Endothelial cell of umbilical vein (primary cell): Measurements from ENCODE around the gene CDK19. TPM values are rescaled to one million over a fixed set of nuclear protein-coding genes. Genes with fewer than 3 reads are reported as not detected.
A peak's percentile ranks its signal among the peaks of the same experiment; 100 is the strongest.

ENCODE experiments used
- BruUV-seq: library from RNA; stranded (reverse); fragments of 400-500 nt; replicated peaks from 2 replicates; lab custom pipeline; 2021; lab: Mats Ljungman, UMichigan
- CTCF ChIA-PET: fragments of 300-600, 350-600 bp; sonication (Branson Sonifier 250); formaldehyde crosslinking; loops from one replicate; lab custom pipeline; 2021; ENCODE audit warnings: antibody characterized with exemption, inconsistent platforms; lab: Charles Lee
- POLR2A ChIA-PET: fragments of 300-600, 350-600 bp; sonication (Branson Sonifier 250); formaldehyde crosslinking; loops from one replicate; lab custom pipeline; 2021; ENCODE audit warnings: antibody characterized with exemption, inconsistent platforms; lab: Charles Lee
- DNase-seq: peaks from one replicate; pipeline ENCODE4 v3.0.0-alpha.2; 2011; ENCODE audit warnings: low read depth, low spot score
- FAIRE-seq: peaks from 2 replicates; lab custom pipeline; 2011; peaks lifted over from hg19 to GRCh38; lab: Jason Lieb, UNC
- H2AFZ ChIP-seq: 2 replicates; pipeline ENCODE4 v1.6.0; 2012; ENCODE audit warnings: low read depth, low read length, control low read depth, inconsistent platforms
- H3K27ac ChIP-seq: 2 replicates; pipeline ENCODE4 v1.5.1; 2011; ENCODE audit warnings: low read depth, mild to moderate bottlenecking, control low read depth, low read length, moderate library complexity; ENCODE audit not compliant: insufficient read depth
- H3K27me3 ChIP-seq, 2 experiments: 2 replicates each; pipeline versions ENCODE4 v1.6.0 to v1.6.1; 2011; ENCODE audit warnings: low read length in 2 of 2, mixed read lengths in 1 of 2; ENCODE audit not compliant: control insufficient read depth in 2 of 2, insufficient read depth in 2 of 2
- H3K36me3 ChIP-seq, 2 experiments: 2 replicates in 1 of 2; 3 replicates in 1 of 2; pipeline ENCODE4 v1.5.1; 2011; ENCODE audit warnings: low read length in 2 of 2, mild to moderate bottlenecking in 1 of 2, moderate library complexity in 1 of 2; ENCODE audit not compliant: control insufficient read depth in 2 of 2, insufficient read depth in 2 of 2; ENCODE audit errors: extremely low read depth in 1 of 2
- H3K4me1 ChIP-seq: 3 replicates; pipeline ENCODE4 v1.5.1; 2011; ENCODE audit warnings: mild to moderate bottlenecking, low read length; ENCODE audit not compliant: control insufficient read depth, insufficient read depth; ENCODE audit errors: extremely low read depth
- H3K4me2 ChIP-seq: 2 replicates; pipeline ENCODE4 v1.6.1; 2011; ENCODE audit warnings: low read length, control low read depth, mixed read lengths; ENCODE audit not compliant: insufficient read depth
- H3K4me3 ChIP-seq, 3 experiments: fragments of 200-600 bp in 1 of 3; sonication (generic), shearing (Covaris generic) in 1 of 3; replicated peaks in 1 of 3; 2 replicates each; pipeline ENCODE4 v1.5.1; 2011 to 2016; ENCODE audit warnings: control low read depth in 3 of 3, low read length in 3 of 3, mild to moderate bottlenecking in 2 of 3, inconsistent platforms in 1 of 3, low read depth in 1 of 3, moderate library complexity in 1 of 3; ENCODE audit not compliant: insufficient read depth in 1 of 3
- H3K79me2 ChIP-seq: 2 replicates; pipeline ENCODE4 v1.6.0; 2012; ENCODE audit warnings: low read length, inconsistent platforms; ENCODE audit not compliant: control insufficient read depth, insufficient read depth
- H3K9ac ChIP-seq: replicated peaks from 2 replicates; pipeline ENCODE3; 2011; ENCODE audit warnings: low read length, control low read depth; ENCODE audit not compliant: insufficient read depth; ENCODE audit errors: extremely low read depth
- H3K9me1 ChIP-seq: replicated peaks from 3 replicates; pipeline ENCODE4 v1.6.0; 2011; ENCODE audit warnings: mild to moderate bottlenecking, low read length; ENCODE audit not compliant: control insufficient read depth, insufficient read depth; ENCODE audit errors: extremely low read depth
- H3K9me3 ChIP-seq: replicated peaks from 2 replicates; pipeline ENCODE4 v1.5.1; 2012; ENCODE audit warnings: low read length, inconsistent platforms; ENCODE audit not compliant: control insufficient read depth, insufficient read depth
- H4K20me1 ChIP-seq: replicated peaks from 2 replicates; pipeline ENCODE3; 2011; ENCODE audit warnings: mild to moderate bottlenecking, low read length; ENCODE audit not compliant: control insufficient read depth, insufficient read depth; ENCODE audit errors: extremely low read depth
- EZH2 ChIP-seq: IDR thresholded peaks from 2 replicates; pipeline ENCODE4 v1.6.1; 2012; ENCODE audit warnings: borderline replicate concordance, low read depth, mild to moderate bottlenecking, moderate library complexity, low read length, inconsistent platforms; ENCODE audit not compliant: severe bottlenecking
- FOS ChIP-seq: IDR thresholded peaks from 2 replicates; pipeline ENCODE4 v1.6.1; 2011; ENCODE audit warnings: mild to moderate bottlenecking, low read length, moderate library complexity, borderline replicate concordance; ENCODE audit not compliant: insufficient read depth
- JUN ChIP-seq: IDR thresholded peaks from 2 replicates; pipeline ENCODE4 v1.6.1; 2011; ENCODE audit warnings: borderline replicate concordance, low read depth; ENCODE audit not compliant: insufficient read length, insufficient read depth
- MYC ChIP-seq: IDR thresholded peaks from one replicate; pipeline ENCODE4 v1.6.1; 2011; ENCODE audit warnings: mild to moderate bottlenecking, low read depth, low read length
- POLR2AphosphoS5 ChIP-seq: IDR thresholded peaks from 2 replicates; pipeline ENCODE4 v1.6.1; 2012; ENCODE audit warnings: low read depth, mild to moderate bottlenecking, control low read depth, low read length, moderate library complexity; ENCODE audit not compliant: insufficient read depth
- dilution Hi-C: fragments of 300-500 bp; cut with MboI; formaldehyde crosslinking; loops from one replicate; pipeline ENCODE4 v1.15.0; 2019; ENCODE audit warnings: low sequenced_read_pairs; ENCODE audit not compliant: extremely low pct_ligation_motif_present
- intact Hi-C: fragments of 100-400 bp; cut with micrococcal nuclease; formaldehyde crosslinking; loops from one replicate; pipeline ENCODE4 v1.10.0; 2022
- polyA plus RNA-seq, 4 experiments: library from polyadenylated mRNA; depleted of rRNA in 3 of 4; stranded (reverse) in 3 of 4; unstranded in 1 of 4; fragments of >200 nt; gene quantifications; 2 replicates each; pipeline versions ENCODE4 v1.2.1 to v1.2.3, GENCODE V29; 2011 to 2012; ENCODE audit warnings: missing spikeins in 1 of 4
- total RNA-seq: library from RNA; stranded (reverse); gene quantifications from 2 replicates; pipeline ENCODE4 v1.2.3, GENCODE V29; 2021
- TF ChIP-seq, protein P1 (sequence below): IDR thresholded peaks from 2 replicates; pipeline ENCODE4 v1.6.1; 2011; ENCODE audit not compliant: insufficient read depth, insufficient read length
- TF ChIP-seq, protein P2 (sequence below), 2 donors: IDR thresholded peaks; 1 replicate in 1 of 2; 2 replicates in 1 of 2; pipeline ENCODE4 v1.5.1; 2011; ENCODE audit warnings: low read length in 2 of 2, mild to moderate bottlenecking in 2 of 2, moderate library complexity in 2 of 2, control low read depth in 1 of 2, inconsistent platforms in 1 of 2, low read depth in 1 of 2; ENCODE audit not compliant: insufficient read depth in 1 of 2; ENCODE audit errors: extremely low read depth in 1 of 2

Gene CDK19
- total and polyA plus RNA-seq, 2 donors (not counting 3 experiments of a cell fraction or from before 2014, with no cell fraction given): 4.6 to 12.1 TPM

DNA sequence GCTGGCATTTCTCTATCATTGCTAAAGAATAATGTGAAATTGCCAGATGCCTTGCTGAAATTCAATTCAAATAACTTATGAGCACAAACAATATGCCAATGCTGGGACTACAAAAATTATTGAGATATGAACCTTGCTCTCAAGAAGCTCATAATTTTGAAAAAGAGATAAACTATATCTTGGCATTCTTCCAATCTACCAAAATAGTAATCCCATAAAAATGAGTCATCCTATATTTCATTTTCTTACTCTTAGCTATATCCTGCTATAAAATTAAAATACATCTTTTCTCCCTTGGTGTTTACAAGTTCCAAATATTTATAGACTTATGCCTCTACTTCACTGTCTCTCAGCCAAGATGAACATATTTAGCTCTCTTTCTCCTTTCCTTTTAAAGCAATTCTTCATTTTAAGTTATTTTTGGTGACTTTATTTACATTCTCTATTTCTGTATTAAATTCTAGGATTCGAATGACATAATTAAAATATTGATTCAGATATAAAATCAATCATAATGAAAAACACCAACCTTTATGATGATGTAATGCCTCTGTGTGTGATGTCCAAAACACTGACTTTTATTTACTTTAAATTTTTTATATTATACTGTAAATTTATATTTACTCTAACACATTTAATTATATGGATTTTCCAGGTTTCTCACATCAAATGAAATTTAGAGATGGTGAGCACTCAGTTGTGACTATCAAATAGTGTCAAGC lies 152.6 kb downstream of the CDK19 start:
- FAIRE-seq (no peak), DNase-seq (peak; percentile 9)
- dilution Hi-C loops: no loop called here
- no peak overlapping the region for H3K9ac ChIP-seq
- H3K79me2 ChIP-seq: no peaks in the 10 kb centered on the region
- H3K4me3 ChIP-seq: no peak overlapping the region
- no peak overlapping the region for H2AFZ ChIP-seq
- H3K36me3 ChIP-seq: no peaks in the 10 kb centered on the region
- H3K27me3 ChIP-seq: no peaks in the 10 kb centered on the region
- POLR2A ChIA-PET: interaction anchor here (0.6 kb wide), 1 partner anchor 1329 kb away, joined by 3 read pairs; no protein-coding TSS in a partner anchor
- no peak overlapping the region for H3K4me2 ChIP-seq
- no peak overlapping the region for H3K27ac ChIP-seq
- H4K20me1 ChIP-seq: no peaks in the 10 kb centered on the region
- no TSS peak for BruUV-seq
- intact Hi-C loops: no loop called here
- CTCF ChIA-PET: interaction anchor here (0.7 to 2.1 kb wide), 4 partner anchors 8 to 179 kb away, joined by 3 to 8 read pairs (median 4); no protein-coding TSS in a partner anchor
- TF ChIP-seq FOS (peak; percentile 41), MYC (no peak)
- H3K4me1 ChIP-seq: peaks cover 5% of the 10 kb centered on the region
- H3K9me1 ChIP-seq: no peaks in the 10 kb centered on the region
- no peaks in the 10 kb centered on the region for H3K9me3 ChIP-seq

DNA sequence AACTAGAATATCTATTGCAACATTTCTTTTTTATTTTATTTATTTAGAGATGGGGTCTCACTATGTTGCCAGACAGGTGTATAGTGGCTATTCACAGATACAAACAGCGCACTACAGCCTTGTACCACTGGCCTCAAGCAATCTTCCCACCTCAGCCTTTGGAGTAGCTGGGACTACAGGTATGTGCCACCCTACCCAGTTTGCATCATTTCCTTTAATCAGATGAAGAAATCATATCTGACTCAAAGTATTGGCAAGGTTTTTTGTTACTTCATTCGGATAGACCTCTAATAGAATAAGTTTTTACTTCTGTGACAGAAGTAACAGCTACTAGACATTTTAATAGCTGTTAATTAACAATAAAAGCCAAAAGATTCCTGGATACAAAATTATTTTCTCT lies 153.9 kb downstream of the CDK19 start:
- Histone ChIP-seq H3K36me3 (no peaks in the 10 kb centered on the region), H3K4me1 (peaks cover 5% of the 10 kb centered on the region), H3K9me1 (no peaks in the 10 kb centered on the region), H3K79me2 (no peaks in the 10 kb centered on the region), H3K9ac (no peak overlapping the region), H3K4me2 (no peak overlapping the region), H4K20me1 (no peaks in the 10 kb centered on the region), H3K27ac (no peak overlapping the region), H3K4me3 (no peak overlapping the region), H3K27me3 (no peaks in the 10 kb centered on the region), H3K9me3 (no peaks in the 10 kb centered on the region), H2AFZ (no peak overlapping the region)
- DNase-seq (no peak), FAIRE-seq (no peak)
- intact Hi-C loops: no loop called here
- ChIA-PET CTCF (interaction anchor here (1.6 to 2.1 kb wide), 2 partner anchors 9 kb away, joined by 6 to 8 read pairs; no protein-coding TSS in a partner anchor), POLR2A (no interaction called here)
- dilution Hi-C loops: no loop called here
- no TSS peak for BruUV-seq
- TF ChIP-seq MYC: no peak
- TF ChIP-seq, protein P1, sequence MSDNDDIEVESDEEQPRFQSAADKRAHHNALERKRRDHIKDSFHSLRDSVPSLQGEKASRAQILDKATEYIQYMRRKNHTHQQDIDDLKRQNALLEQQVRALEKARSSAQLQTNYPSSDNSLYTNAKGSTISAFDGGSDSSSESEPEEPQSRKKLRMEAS: no peak
- TF ChIP-seq, protein P2, sequence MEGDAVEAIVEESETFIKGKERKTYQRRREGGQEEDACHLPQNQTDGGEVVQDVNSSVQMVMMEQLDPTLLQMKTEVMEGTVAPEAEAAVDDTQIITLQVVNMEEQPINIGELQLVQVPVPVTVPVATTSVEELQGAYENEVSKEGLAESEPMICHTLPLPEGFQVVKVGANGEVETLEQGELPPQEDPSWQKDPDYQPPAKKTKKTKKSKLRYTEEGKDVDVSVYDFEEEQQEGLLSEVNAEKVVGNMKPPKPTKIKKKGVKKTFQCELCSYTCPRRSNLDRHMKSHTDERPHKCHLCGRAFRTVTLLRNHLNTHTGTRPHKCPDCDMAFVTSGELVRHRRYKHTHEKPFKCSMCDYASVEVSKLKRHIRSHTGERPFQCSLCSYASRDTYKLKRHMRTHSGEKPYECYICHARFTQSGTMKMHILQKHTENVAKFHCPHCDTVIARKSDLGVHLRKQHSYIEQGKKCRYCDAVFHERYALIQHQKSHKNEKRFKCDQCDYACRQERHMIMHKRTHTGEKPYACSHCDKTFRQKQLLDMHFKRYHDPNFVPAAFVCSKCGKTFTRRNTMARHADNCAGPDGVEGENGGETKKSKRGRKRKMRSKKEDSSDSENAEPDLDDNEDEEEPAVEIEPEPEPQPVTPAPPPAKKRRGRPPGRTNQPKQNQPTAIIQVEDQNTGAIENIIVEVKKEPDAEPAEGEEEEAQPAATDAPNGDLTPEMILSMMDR (IDR thresholded peaks at IDR 0.05; ENCODE audit: extremely low read depth in 1 of 2, insufficient read depth in 1 of 2, low read depth in 1 of 2, low read length in 2 of 2): no peak
- no peak for TF ChIP-seq JUN
- no peak for TF ChIP-seq FOS
- TF ChIP-seq POLR2AphosphoS5: no peak
- no peak for TF ChIP-seq EZH2
